Left colon (tissue), 2 donors: ENCODE results near the gene PRAME. TPM values are rescaled to one million over a fixed set of nuclear protein-coding genes. Genes with fewer than 3 reads are reported as not detected.

ENCODE experiments used
- ATAC-seq: fragments of 200-7000 bp; cut with Tn5 transposase; one replicate; pipeline ENCODE4 v1.9.1; 2020; ENCODE audit warnings: mild to moderate bottlenecking, moderate library complexity
- DNase-seq, 2 donors: peaks; one replicate each; pipeline ENCODE4 v3.0.0-alpha.2; 2020
- intact Hi-C, 2 donors: fragments of 100-400 bp; cut with DNase I in 1 of 2; cut with micrococcal nuclease in 1 of 2; formaldehyde crosslinking; loops; one replicate each; pipeline versions ENCODE4 v1.11.2 to v1.14.0; 2022; cut with DNase I, micrococcal nuclease
- total RNA-seq, 2 donors: library from RNA; stranded (reverse); fragmentation: NEBNext Ultra II Directional; extraction: Animal tissue kit (Norgen Biotek cat#: 25700); gene quantifications; one replicate each; pipeline ENCODE4 v1.2.1, GENCODE V29; 2021
- donor health status: DM: no; HTN: no; CAD: no.
- donor health status: DM: yes; HTN: yes; CAD: no.

The PRAME gene
- total RNA-seq, 2 donors from 2014 or later = not detected

- peak; percentile 100 for ATAC-seq
- intact Hi-C loops = no loop called here
- DNase-seq = peak; percentile 65 to 86
Measured at GRCh38 chr22:22508274-22509176, 50.5 kb downstream of the PRAME start, which contains the start of gene ZNF280B. TSS of gene ZNF280B (minus strand) at chr22:22508742. CDS start at chr22:22489398, 19,344 bp downstream.

- DNase-seq = peak in 1 of 2 donors; percentile 3
- intact Hi-C loops = no loop called here
- no peak for ATAC-seq
Measured at GRCh38 chr22:22507743-22508273, 51.3 kb downstream of the PRAME start.

GRCh38 chr22:22506736-22507135 is 52.3 kb downstream of the PRAME start:
- DNase-seq = no peak
- intact Hi-C loops = no loop called here

GRCh38 chr22:22498267-22498666 is 60.8 kb downstream of the PRAME start:
- ATAC-seq = no peak
- intact Hi-C loops = no loop called here
- no peak for DNase-seq

More at GRCh38 chr22:22506736-22507135, 52.3 kb downstream of the PRAME start:
- ATAC-seq = no peak

Other genes starting within 250 kb of the PRAME start
- gene ZNF280B, start 50.5 kb downstream of the PRAME start, total RNA-seq = 1 to 10 TPM in 1 of 2 donors, under 1 TPM in 1; 0.92 to 1.4 TPM
- not detected for gene ZNF280A, start 39.0 kb downstream of the PRAME start, total RNA-seq
- gene GGTLC2, start 85.3 kb upstream of the PRAME start, total RNA-seq = under 1 TPM in 1 of 2 donors, not detected in 1; 0.45 TPM